GM12878 (cell line): ENCODE data around the gene ESPNL. TPM values are rescaled to one million over a fixed set of nuclear protein-coding genes. Genes with fewer than 3 reads are reported as not detected.
A peak's percentile ranks its signal among the peaks of the same experiment; 100 is the strongest.

Experiments used
- ATF7 ChIP-seq: fragments of 450-650 bp; IDR thresholded peaks from 2 replicates; pipeline ENCODE4 v1.6.1; 2016; ENCODE audit warnings: low read depth, mild to moderate bottlenecking
- CHD4 ChIP-seq: fragments of 200-600 bp; sonication (generic); IDR thresholded peaks from 2 replicates; pipeline ENCODE4 v1.6.1; 2016; ENCODE audit warnings: mild to moderate bottlenecking
- DPF2 ChIP-seq: fragments of 450-650 bp; IDR thresholded peaks from 2 replicates; pipeline ENCODE4 v1.6.1; 2017; ENCODE audit warnings: mild to moderate bottlenecking
- KDM1A ChIP-seq: fragments of 200-600 bp; sonication (generic); IDR thresholded peaks from 2 replicates; pipeline ENCODE4 v1.6.1; 2016; ENCODE audit warnings: borderline replicate concordance
- MLLT1 ChIP-seq: fragments of 450-650 bp; IDR thresholded peaks from 2 replicates; pipeline ENCODE4 v1.6.1; 2016; ENCODE audit warnings: mild to moderate bottlenecking
- NKRF ChIP-seq: fragments of 450-650 bp; conservative IDR thresholded peaks from 2 replicates; pipeline ENCODE4 v1.6.1; 2017; ENCODE audit warnings: mild to moderate bottlenecking, moderate library complexity
- RB1 ChIP-seq: fragments of 450-650 bp; formaldehyde crosslinking; IDR thresholded peaks from 2 replicates; pipeline ENCODE4 v1.6.1; 2017; ENCODE audit warnings: mild to moderate bottlenecking, borderline replicate concordance
- SMAD5 ChIP-seq: IDR thresholded peaks from 2 replicates; pipeline ENCODE4 v1.6.1; 2016; ENCODE audit warnings: antibody characterized with exemption, low read depth
- SPI1 ChIP-seq: IDR thresholded peaks from 2 replicates; pipeline ENCODE4 v1.6.1; 2011; ENCODE audit warnings: low read depth, mild to moderate bottlenecking, low read length, moderate library complexity, borderline replicate concordance; ENCODE audit not compliant: insufficient read depth
- polyA plus RNA-seq, 11 experiments: library from polyadenylated mRNA; depleted of rRNA in 4 of 11; unstranded in 6 of 11; stranded (reverse) in 5 of 11; fragments of >200 nt; fragmentation: Nextera tagmentation in 4 of 11; fragmentation: Illumina TruSeq in 1 of 11; extraction: Ambion mirVana in 4 of 11; extraction: Trizol in 1 of 11; gene quantifications; 1 replicate in 1 of 11; 2 replicates in 10 of 11; pipeline versions ENCODE4 v1.2.1 to v1.2.3, GENCODE V29; 2011 to 2016; ENCODE audit warnings: inconsistent platforms in 2 of 11, missing spikeins in 2 of 11, low read depth in 1 of 11
- total RNA-seq, 4 experiments: library from RNA; depleted of rRNA in 3 of 4; stranded (reverse); fragments of >200 nt in 3 of 4; fragmentation: Illumina TruSeq in 1 of 4; extraction: Trizol in 1 of 4; gene quantifications; 2 replicates each; pipeline versions ENCODE4 v1.2.1 to v1.2.3, GENCODE V29; 2013 to 2021

The ESPNL gene
- total and polyA plus RNA-seq, 10 of the 15 experiments (the other 5 are each of a cell fraction or from before 2014, with no cell fraction given), result 0.05 to 0.94 (median 0.36) TPM; not detected in 3

- TF ChIP-seq RB1, result peak; percentile 35; the same call in 1 of the 2 replicates
- no peak; the same call in none of the 2 replicates for TF ChIP-seq DPF2
- peak; percentile 84 for TF ChIP-seq NKRF
- no peak for TF ChIP-seq CHD4
- TF ChIP-seq MLLT1, result no peak
- no peak; the same call in 1 of the 2 replicates for TF ChIP-seq SMAD5
- no peak for TF ChIP-seq ATF7
- 0 out of 2 replicates have a peak, but pooled peaks have one; percentile 17 for TF ChIP-seq SPI1
- TF ChIP-seq KDM1A, result no peak
Measured at GRCh38 chr2:238060542-238061314, 39.4 kb upstream of the ESPNL start, which contains the start of gene SCLY (continued).
